PFSK-1 (cell line): Measurements from ENCODE around the gene CAMSAP3.

Experiments used
- FOXP2 ChIP-seq: optimal IDR thresholded peaks from 2 replicates; pipeline ENCODE3; 2011; ENCODE audit warnings: borderline replicate concordance, control low read depth, inconsistent platforms; ENCODE audit not compliant: insufficient read depth; ENCODE audit errors: extremely low read length, extremely low read depth
- POLR2AphosphoS5 ChIP-seq: IDR thresholded peaks from 2 replicates; pipeline ENCODE4 v1.6.1; 2012; ENCODE audit warnings: low read depth, mild to moderate bottlenecking, control low read depth, low read length, moderate library complexity
- SIN3A ChIP-seq: IDR thresholded peaks from 2 replicates; pipeline ENCODE4 v1.6.1; 2012; ENCODE audit warnings: mild to moderate bottlenecking, low read length, moderate library complexity, borderline replicate concordance; ENCODE audit not compliant: insufficient read depth
- TAF1 ChIP-seq: IDR thresholded peaks from 2 replicates; pipeline ENCODE4 v1.6.1; 2012; ENCODE audit warnings: low read length, control low read depth, borderline replicate concordance; ENCODE audit not compliant: insufficient read depth
- TF ChIP-seq, protein P1 (sequence below), 2 experiments: IDR thresholded peaks; 2 replicates each; pipeline versions ENCODE4 v1.6.1 to v1.8.0; 2011 to 2012; ENCODE audit warnings: low read depth in 2 of 2, low read length in 2 of 2, control low read depth in 1 of 2, inconsistent platforms in 1 of 2, mild to moderate bottlenecking in 1 of 2, moderate library complexity in 1 of 2; ENCODE audit not compliant: insufficient read depth in 1 of 2

The CAMSAP3 gene

GRCh38 chr19:7618771-7619510 is 23.3 kb downstream of the CAMSAP3 start:
- no peak for TF ChIP-seq POLR2AphosphoS5
- no peak for TF ChIP-seq FOXP2
- no peak for TF ChIP-seq TAF1
- TF ChIP-seq, protein P1, sequence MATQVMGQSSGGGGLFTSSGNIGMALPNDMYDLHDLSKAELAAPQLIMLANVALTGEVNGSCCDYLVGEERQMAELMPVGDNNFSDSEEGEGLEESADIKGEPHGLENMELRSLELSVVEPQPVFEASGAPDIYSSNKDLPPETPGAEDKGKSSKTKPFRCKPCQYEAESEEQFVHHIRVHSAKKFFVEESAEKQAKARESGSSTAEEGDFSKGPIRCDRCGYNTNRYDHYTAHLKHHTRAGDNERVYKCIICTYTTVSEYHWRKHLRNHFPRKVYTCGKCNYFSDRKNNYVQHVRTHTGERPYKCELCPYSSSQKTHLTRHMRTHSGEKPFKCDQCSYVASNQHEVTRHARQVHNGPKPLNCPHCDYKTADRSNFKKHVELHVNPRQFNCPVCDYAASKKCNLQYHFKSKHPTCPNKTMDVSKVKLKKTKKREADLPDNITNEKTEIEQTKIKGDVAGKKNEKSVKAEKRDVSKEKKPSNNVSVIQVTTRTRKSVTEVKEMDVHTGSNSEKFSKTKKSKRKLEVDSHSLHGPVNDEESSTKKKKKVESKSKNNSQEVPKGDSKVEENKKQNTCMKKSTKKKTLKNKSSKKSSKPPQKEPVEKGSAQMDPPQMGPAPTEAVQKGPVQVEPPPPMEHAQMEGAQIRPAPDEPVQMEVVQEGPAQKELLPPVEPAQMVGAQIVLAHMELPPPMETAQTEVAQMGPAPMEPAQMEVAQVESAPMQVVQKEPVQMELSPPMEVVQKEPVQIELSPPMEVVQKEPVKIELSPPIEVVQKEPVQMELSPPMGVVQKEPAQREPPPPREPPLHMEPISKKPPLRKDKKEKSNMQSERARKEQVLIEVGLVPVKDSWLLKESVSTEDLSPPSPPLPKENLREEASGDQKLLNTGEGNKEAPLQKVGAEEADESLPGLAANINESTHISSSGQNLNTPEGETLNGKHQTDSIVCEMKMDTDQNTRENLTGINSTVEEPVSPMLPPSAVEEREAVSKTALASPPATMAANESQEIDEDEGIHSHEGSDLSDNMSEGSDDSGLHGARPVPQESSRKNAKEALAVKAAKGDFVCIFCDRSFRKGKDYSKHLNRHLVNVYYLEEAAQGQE (IDR thresholded peaks at IDR 0.05; ENCODE audit: insufficient read depth in 1 of 2, low read depth in 2 of 2, low read length in 2 of 2) = no peak
- TF ChIP-seq SIN3A = no peak

GRCh38 chr19:7619671-7620441 is 24.2 kb downstream of the CAMSAP3 start:
- TF ChIP-seq TAF1 (no peak), POLR2AphosphoS5 (no peak), FOXP2 (no peak), SIN3A (no peak)
- TF ChIP-seq, protein P1 (IDR thresholded peaks at IDR 0.05; ENCODE audit: insufficient read depth in 1 of 2, low read depth in 2 of 2, low read length in 2 of 2) = no peak

DNA sequence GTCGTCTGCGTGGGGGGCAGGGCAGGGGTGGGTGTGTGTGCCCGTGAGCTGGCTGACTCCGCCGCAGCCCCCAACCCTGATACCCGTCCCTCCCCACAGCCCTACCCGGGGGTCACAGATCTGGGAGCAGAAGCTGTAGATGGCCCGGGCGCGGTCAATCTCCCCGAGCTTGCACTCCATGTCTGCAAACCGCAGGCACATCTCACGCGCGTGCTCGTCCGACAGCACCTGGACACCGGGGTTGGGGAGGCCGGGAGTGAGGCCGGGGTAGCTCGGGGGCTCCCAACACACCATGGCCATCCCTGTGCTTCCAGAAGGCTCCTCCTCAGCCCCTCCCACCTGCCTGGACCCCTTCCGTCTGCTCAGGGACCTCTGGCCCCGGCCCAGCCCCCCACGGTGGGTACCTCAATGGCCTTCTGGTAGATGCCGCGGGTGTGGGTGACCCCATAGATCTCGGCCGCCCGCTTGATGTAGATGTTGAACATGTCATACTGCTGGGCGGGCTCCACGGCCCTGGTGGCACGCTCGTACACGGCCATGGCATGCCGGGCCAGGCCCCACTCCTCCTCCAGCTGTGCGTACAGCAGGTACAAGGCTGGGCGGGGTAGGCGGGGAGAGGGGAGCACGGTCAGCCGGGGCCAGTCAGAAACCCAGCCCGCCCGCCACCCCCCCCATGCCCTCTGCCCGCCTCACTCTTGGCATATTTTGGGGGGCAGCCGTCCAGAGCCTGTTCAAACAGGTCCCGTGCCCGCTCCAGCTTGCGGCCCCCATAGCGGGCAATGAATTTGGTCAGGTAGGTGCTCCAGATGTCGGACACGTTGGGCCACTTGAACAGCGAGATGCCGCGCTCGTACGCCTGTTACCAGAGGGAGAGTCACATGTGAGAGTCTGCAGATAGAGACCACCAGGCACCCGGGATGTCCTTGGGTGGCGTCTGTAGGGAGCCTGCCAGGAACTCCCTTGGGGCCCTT is 25.1 kb downstream of the CAMSAP3 start:
- no peak for TF ChIP-seq SIN3A
- no peak for TF ChIP-seq TAF1

DNA sequence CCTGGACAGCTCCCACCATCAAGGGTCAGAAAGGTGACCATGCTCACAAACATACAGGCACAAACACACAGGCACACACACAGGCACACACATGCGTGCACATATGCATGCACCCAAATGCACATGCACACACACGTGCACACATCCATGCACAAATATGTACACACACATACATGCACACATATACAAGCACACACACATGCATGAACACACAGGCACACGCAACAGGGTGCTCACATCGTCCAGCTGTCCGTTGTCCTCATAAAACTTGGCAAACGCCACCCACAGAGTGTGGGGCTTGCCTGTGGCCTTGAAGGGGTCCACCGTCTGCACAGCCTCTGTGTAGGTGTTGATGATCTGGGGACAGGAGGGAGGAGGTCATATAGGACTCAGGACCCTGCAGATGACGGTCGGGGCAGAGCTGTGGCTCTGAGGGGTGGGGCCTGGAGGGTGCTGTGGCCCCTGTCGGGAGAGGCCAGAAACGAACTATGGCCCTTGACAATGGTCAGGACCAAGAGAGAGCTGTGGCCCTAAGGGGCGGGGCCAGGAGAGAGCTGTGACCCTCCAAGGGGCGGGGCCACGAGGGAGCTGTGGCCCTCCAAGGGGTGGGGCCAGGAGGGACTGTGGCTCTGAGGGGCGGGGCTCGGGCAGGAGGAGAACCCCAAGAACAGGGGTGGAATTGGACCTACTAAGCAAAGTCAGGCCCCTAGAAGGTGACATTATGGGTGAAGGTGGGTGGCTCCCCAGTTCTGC is 27.4 kb downstream of the CAMSAP3 start:
- TF ChIP-seq FOXP2 (no peak), POLR2AphosphoS5 (no peak), TAF1 (no peak), SIN3A (no peak)
- TF ChIP-seq, protein P1 (IDR thresholded peaks at IDR 0.05; ENCODE audit: insufficient read depth in 1 of 2, low read depth in 2 of 2, low read length in 2 of 2) = no peak
